Neuronal stem cell (in vitro differentiated cells): ENCODE results near the gene GOLM1.

Experiments used
- DNase-seq: peaks from one replicate; pipeline ENCODE4 v3.0.0-alpha.2; 2013; ENCODE audit warnings: low spot score
- H2AFZ ChIP-seq: one replicate; pipeline ENCODE4 v1.6.1; 2013; ENCODE audit warnings: mild to moderate bottlenecking, low read length, inconsistent platforms
- H2AK5ac ChIP-seq: 2 replicates; pipeline ENCODE4 v1.6.1; 2013; ENCODE audit warnings: low read depth, mild to moderate bottlenecking, inconsistent platforms, low read length, moderate library complexity, mixed read lengths
- H2BK120ac ChIP-seq: 2 replicates; pipeline ENCODE4 v1.6.1; 2013; ENCODE audit warnings: low read depth, mild to moderate bottlenecking, inconsistent platforms, low read length, moderate library complexity, mixed read lengths
- H2BK12ac ChIP-seq: one replicate; pipeline ENCODE4 v1.6.1; 2013; ENCODE audit warnings: low read length, inconsistent platforms
- H2BK15ac ChIP-seq: 2 replicates; pipeline ENCODE4 v1.6.1; 2013; ENCODE audit warnings: mild to moderate bottlenecking, low read length, inconsistent platforms, mixed read lengths
- H2BK5ac ChIP-seq: one replicate; pipeline ENCODE4 v1.6.1; 2013; ENCODE audit warnings: inconsistent platforms, mild to moderate bottlenecking, low read length, moderate library complexity
- H3K14ac ChIP-seq: one replicate; pipeline ENCODE4 v1.6.1; 2013; ENCODE audit warnings: low read length, inconsistent platforms
- H3K18ac ChIP-seq: 2 replicates; pipeline ENCODE4 v1.6.1; 2013; ENCODE audit warnings: low read length, inconsistent platforms
- H3K23ac ChIP-seq: 2 replicates; pipeline ENCODE4 v1.6.1; 2013; ENCODE audit warnings: low read depth, mild to moderate bottlenecking, mixed read lengths, low read length, inconsistent platforms; ENCODE audit not compliant: poor library complexity
- H3K27ac ChIP-seq: replicated peaks from 3 replicates; pipeline ENCODE4 v1.5.1; 2013; ENCODE audit warnings: low read length, inconsistent platforms
- H3K27me3 ChIP-seq, 3 experiments: 2 replicates each; pipeline ENCODE4 v1.6.1; 2013; ENCODE audit warnings: low read length in 3 of 3, mild to moderate bottlenecking in 2 of 3, inconsistent platforms in 1 of 3, low read depth in 1 of 3, mixed read lengths in 1 of 3, moderate library complexity in 1 of 3; ENCODE audit not compliant: control insufficient read depth in 3 of 3, insufficient read depth in 3 of 3
- H3K36me3 ChIP-seq, 2 donors: replicated peaks in 1 of 2; 2 replicates each; pipeline ENCODE4 v1.6.1; 2013; ENCODE audit warnings: low read length in 2 of 2; ENCODE audit not compliant: control insufficient read depth in 2 of 2, insufficient read depth in 2 of 2
- H3K4ac ChIP-seq: 2 replicates; pipeline ENCODE4 v1.6.1; 2013; ENCODE audit warnings: inconsistent platforms, mild to moderate bottlenecking, low read length, moderate library complexity
- H3K4me1 ChIP-seq, 2 donors: 1 replicate in 1 of 2; 2 replicates in 1 of 2; pipeline ENCODE4 v1.6.1; 2013; ENCODE audit warnings: low read length in 2 of 2, low read depth in 1 of 2; ENCODE audit not compliant: control insufficient read depth in 2 of 2, insufficient read depth in 1 of 2
- H3K4me2 ChIP-seq: one replicate; pipeline ENCODE4 v1.6.1; 2013; ENCODE audit warnings: mild to moderate bottlenecking, low read length, inconsistent platforms; ENCODE audit not compliant: insufficient read depth, poor library complexity, severe bottlenecking
- H3K4me3 ChIP-seq, 2 donors: 2 replicates each; pipeline ENCODE4 v1.5.1; 2013; ENCODE audit warnings: low read length in 2 of 2, mild to moderate bottlenecking in 2 of 2, inconsistent platforms in 1 of 2, moderate library complexity in 1 of 2
- H3K79me1 ChIP-seq: one replicate; pipeline ENCODE4 v1.6.1; 2013; ENCODE audit warnings: low read depth, mild to moderate bottlenecking, inconsistent platforms, low read length, moderate library complexity
- H3K9ac ChIP-seq: one replicate; pipeline ENCODE4 v1.6.1; 2013; ENCODE audit warnings: mild to moderate bottlenecking, low read depth, low read length, inconsistent platforms; ENCODE audit not compliant: poor library complexity
- H3K9me3 ChIP-seq, 2 donors: replicated peaks in 1 of 2; 2 replicates each; pipeline versions ENCODE3 to v1.6.1; 2013; ENCODE audit warnings: low read length in 2 of 2, mild to moderate bottlenecking in 2 of 2, inconsistent platforms in 1 of 2, low read depth in 1 of 2, mixed read lengths in 1 of 2, moderate library complexity in 1 of 2; ENCODE audit not compliant: control insufficient read depth in 2 of 2, insufficient read depth in 1 of 2
- H4K8ac ChIP-seq: one replicate; pipeline ENCODE4 v1.6.1; 2013; ENCODE audit warnings: low read depth, mild to moderate bottlenecking, inconsistent platforms, low read length, moderate library complexity
- H4K91ac ChIP-seq: one replicate; pipeline ENCODE4 v1.6.1; 2013; ENCODE audit warnings: low read length, low read depth, mild to moderate bottlenecking, inconsistent platforms; ENCODE audit not compliant: poor library complexity
- WGBS, 2 donors: extraction: QIAGEN DNeasy Blood & Tissue Kit; methylation state at CpG; one replicate each; pipeline ENCODE4 v1.1.7; 2013; ENCODE audit warnings: missing lambda C conversion rate in 2 of 2, mixed read lengths in 1 of 2; ENCODE audit not compliant: insufficient read length in 2 of 2, insufficient replicate concordance in 1 of 2; ENCODE audit errors: extremely low coverage in 2 of 2; 5-methylcytosine and 5-hydroxymethylcytosine counted together

The GOLM1 gene

GRCh38 chr9:86061972-86062739 lies 37.2 kb downstream of the GOLM1 start:
- Histone ChIP-seq H3K79me1 (peaks cover 10% of the 10 kb centered on the region), H2AFZ (no peak overlapping the region), H3K4ac (no peak overlapping the region), H3K4me3 (no peak overlapping the region), H3K27me3 (no peaks in the 10 kb centered on the region), H3K36me3 (peaks cover 7 to 83% of the 10 kb centered on the region in 2 donors), H2BK15ac (no peak overlapping the region), H3K27ac (no peak overlapping the region), H3K9me3 (peaks cover 0 to 3% of the 10 kb centered on the region in 2 donors), H3K23ac (peak overlapping the region; percentile 46), H3K4me1 (no peaks in the 10 kb centered on the region), H3K9ac (no peak overlapping the region), H3K14ac (no peak overlapping the region), H2BK5ac (no peak overlapping the region), H4K8ac (no peak overlapping the region), H2BK120ac (no peak overlapping the region), H3K4me2 (no peak overlapping the region), H4K91ac (no peak overlapping the region), H2BK12ac (no peak overlapping the region), H2AK5ac (no peak overlapping the region), H3K18ac (peak overlapping the region; percentile 33)
- no CpG with 5 or more reads among the region's 11 CpGs for WGBS, 2 donors
- no peak for DNase-seq

- Histone ChIP-seq H2BK120ac (no peak overlapping the region), H2BK15ac (no peak overlapping the region), H3K36me3 (peaks cover 12 to 66% of the 10 kb centered on the region in 2 donors), H3K18ac (no peak overlapping the region), H3K23ac (peak overlapping the region; percentile 86), H3K14ac (no peak overlapping the region), H3K79me1 (peaks cover 13% of the 10 kb centered on the region), H3K27ac (no peak overlapping the region), H3K4me2 (no peak overlapping the region), H3K9ac (no peak overlapping the region), H3K9me3 (peaks cover 3 to 6% of the 10 kb centered on the region in 2 donors), H3K4me1 (no peaks in the 10 kb centered on the region), H3K4me3 (no peak overlapping the region), H2BK5ac (no peak overlapping the region), H3K4ac (no peak overlapping the region), H3K27me3 (no peaks in the 10 kb centered on the region), H2AFZ (no peak overlapping the region), H4K8ac (no peak overlapping the region), H2BK12ac (no peak overlapping the region), H4K91ac (no peak overlapping the region), H2AK5ac (no peak overlapping the region)
- no CpG with 5 or more reads among the region's 13 CpGs for WGBS, 2 donors
- DNase-seq, result no peak
These were observed 41.9 kb downstream of the GOLM1 start for GRCh38 chr9:86057491-86057890.

GRCh38 chr9:86054695-86055094 lies 44.7 kb downstream of the GOLM1 start:
- Histone ChIP-seq H3K18ac (no peak overlapping the region), H2BK5ac (no peak overlapping the region), H3K14ac (no peak overlapping the region), H3K4me2 (no peak overlapping the region), H3K79me1 (peaks cover 11% of the 10 kb centered on the region), H3K36me3 (peaks cover 10 to 50% of the 10 kb centered on the region in 2 donors), H3K27me3 (no peaks in the 10 kb centered on the region), H2AFZ (no peak overlapping the region), H2AK5ac (no peak overlapping the region), H3K4me3 (no peak overlapping the region), H3K9me3 (peaks cover 3 to 6% of the 10 kb centered on the region in 2 donors), H2BK120ac (no peak overlapping the region), H2BK15ac (no peak overlapping the region), H4K8ac (no peak overlapping the region), H3K27ac (no peak overlapping the region), H3K4ac (no peak overlapping the region), H2BK12ac (no peak overlapping the region), H3K4me1 (no peaks in the 10 kb centered on the region), H4K91ac (no peak overlapping the region), H3K9ac (no peak overlapping the region), H3K23ac (no peak overlapping the region)
- no CpG with 5 or more reads among the region's 3 CpGs for WGBS, 2 donors
- no peak for DNase-seq

GRCh38 chr9:86052556-86053468 lies 46.5 kb downstream of the GOLM1 start:
- Histone ChIP-seq H2BK5ac (no peak overlapping the region), H3K4me1 (no peaks in the 10 kb centered on the region), H3K9me3 (peaks cover 0 to 6% of the 10 kb centered on the region in 2 donors), H3K4me3 (peak overlapping the region in 1 of 2 donors; percentile 67), H2AK5ac (no peak overlapping the region), H3K18ac (peak overlapping the region; percentile 21), H3K4me2 (no peak overlapping the region), H3K36me3 (peaks cover 10 to 37% of the 10 kb centered on the region in 2 donors), H3K27me3 (no peaks in the 10 kb centered on the region), H3K9ac (peak overlapping the region; percentile 57), H4K91ac (peak overlapping the region; percentile 75), H2AFZ (no peak overlapping the region), H4K8ac (peak overlapping the region; percentile 68), H3K23ac (peak overlapping the region; percentile 21), H2BK15ac (no peak overlapping the region), H3K4ac (no peak overlapping the region), H3K79me1 (peaks cover 11% of the 10 kb centered on the region), H3K27ac (no peak overlapping the region), H2BK12ac (peak overlapping the region; percentile 49), H3K14ac (peak overlapping the region; percentile 95), H2BK120ac (no peak overlapping the region)
- WGBS, 2 donors, result 95 to 100% methylated on average over 3 to 7 of the region's 21 CpGs
- DNase-seq, result no peak
